NCI-H1417 (cell line): Measurements from ENCODE around the gene VDAC1.

Experiments used
- DNase-seq, 3 experiments: peaks; one replicate each; lab custom pipeline; 2025; lab: John Stamatoyannopoulos, UW

The VDAC1 gene

GRCh38 chr5:133927300-133928180 lies 77.2 kb downstream of the VDAC1 start:
- DNase-seq = no peak

GRCh38 chr5:133926489-133927299 lies 78.1 kb downstream of the VDAC1 start:
- DNase-seq = peak in 2 of 3 experiments; percentile 10 to 18

GRCh38 chr5:133925866-133926488 lies 78.8 kb downstream of the VDAC1 start:
- no peak for DNase-seq

- DNase-seq = peak in 1 of 3 experiments; percentile 36
Observed at GRCh38 chr5:133925269-133925668, 79.5 kb downstream of the VDAC1 start.

GRCh38 chr5:133924221-133924920 lies 80.4 kb downstream of the VDAC1 start:
- peak in 1 of 3 experiments; percentile 59 for DNase-seq

GRCh38 chr5:133921979-133922378 lies 82.8 kb downstream of the VDAC1 start:
- peak in 2 of 3 experiments; percentile 68 to 92 for DNase-seq
